ENCODE measurements around the gene RASAL1.

RASAL1 gene

GRCh38 chr12:113135178-113136127 is at the start of gene RASAL1:
RASAL1 (minus strand) TSS chr12:113135761; CDS start chr12:113135462, 299 bp downstream.
- peak; percentile 69 for DNase-seq

- peak; percentile 94 for DNase-seq
These were observed 49.3 kb upstream of the RASAL1 start for GRCh38 chr12:113184900-113185179.

- no peak for DNase-seq
These were observed 48.7 kb upstream of the RASAL1 start for GRCh38 chr12:113184098-113184899.

GRCh38 chr12:113183030-113183589 is 47.5 kb upstream of the RASAL1 start:
- no peak for DNase-seq

GRCh38 chr12:113181975-113182374 is 46.4 kb upstream of the RASAL1 start:
- DNase-seq = no peak

GRCh38 chr12:113180333-113180732 is 44.8 kb upstream of the RASAL1 start:
- DNase-seq = no peak

GRCh38 chr12:113179023-113179422 is 43.5 kb upstream of the RASAL1 start:
- no peak for DNase-seq

- peak; percentile 80 for DNase-seq
These were observed 39.2 kb upstream of the RASAL1 start for GRCh38 chr12:113174461-113175384.

GRCh38 chr12:113173081-113173698 is 37.6 kb upstream of the RASAL1 start:
- no peak for DNase-seq

GRCh38 chr12:113172185-113172584 is 36.6 kb upstream of the RASAL1 start:
- DNase-seq = no peak

- no peak for DNase-seq
These were observed 36.0 kb upstream of the RASAL1 start for GRCh38 chr12:113171543-113171942.

- no peak for DNase-seq
These were observed 35.4 kb upstream of the RASAL1 start for GRCh38 chr12:113170926-113171325.

- no peak for DNase-seq
These were observed 34.9 kb upstream of the RASAL1 start for GRCh38 chr12:113170457-113170856.

- DNase-seq = no peak
These were observed 34.1 kb upstream of the RASAL1 start for GRCh38 chr12:113169697-113170096.

GRCh38 chr12:113167868-113168267 is 32.3 kb upstream of the RASAL1 start:
- no peak for DNase-seq

GRCh38 chr12:113165521-113166450 is 30.2 kb upstream of the RASAL1 start:
- DNase-seq = no peak

GRCh38 chr12:113164014-113164413 is 28.5 kb upstream of the RASAL1 start:
- no peak for DNase-seq

- DNase-seq = no peak
These were observed 27.4 kb upstream of the RASAL1 start for GRCh38 chr12:113163030-113163360.

GRCh38 chr12:113162102-113163029 is 26.8 kb upstream of the RASAL1 start:
- no peak for DNase-seq

All from activated CD4-positive, alpha-beta T cell treated with anti-CD3 and anti-CD28 coated beads, Interleukin-2, amount 50 U/mL, for 16 hours (primary cell).